GM12892 (cell line): ENCODE measurements around the gene NKD2.

Experiments used
- POLR2A ChIP-seq: IDR thresholded peaks from 2 replicates; pipeline ENCODE4 v1.6.1; 2011; ENCODE audit warnings: low read depth, low read length, control low read depth
- POLR2AphosphoS5 ChIP-seq: IDR thresholded peaks from 2 replicates; pipeline ENCODE4 v1.6.1; 2011; ENCODE audit warnings: low read depth, low read length, control low read depth

DNA sequence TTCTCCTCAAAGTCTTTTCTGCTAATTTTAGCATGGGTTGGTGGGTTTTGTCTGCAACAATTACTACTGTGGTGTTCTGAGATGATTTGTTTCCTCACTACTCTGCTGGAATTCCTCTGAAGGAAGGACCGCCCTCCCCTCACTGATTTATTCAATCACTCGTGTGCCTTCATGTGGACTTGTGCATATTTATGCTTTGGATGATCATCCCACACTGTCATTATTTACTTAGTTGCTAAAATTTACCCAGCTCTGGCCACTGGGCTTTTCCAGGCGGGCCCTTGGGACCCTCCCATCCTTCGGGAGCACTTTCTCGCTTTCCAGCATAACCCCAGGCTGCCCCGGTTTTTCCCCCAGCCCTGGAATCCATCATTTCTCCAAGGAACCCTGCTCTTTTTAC, 41.7 kb upstream of the NKD2 start:
- no peak for TF ChIP-seq POLR2A
- TF ChIP-seq POLR2AphosphoS5 = no peak
